HG02852 (cell line): ENCODE data around the gene NIN.
A peak's percentile ranks its signal among the peaks of the same experiment; 100 is the strongest.

Experiments
- ATAC-seq: cut with Tn5 transposase; IDR thresholded peaks from one replicate; pipeline ENCODE4 v1.9.1; 2021; ENCODE audit warnings: mild to moderate bottlenecking, moderate library complexity; ENCODE audit not compliant: unreplicated experiment

NIN gene

DNA sequence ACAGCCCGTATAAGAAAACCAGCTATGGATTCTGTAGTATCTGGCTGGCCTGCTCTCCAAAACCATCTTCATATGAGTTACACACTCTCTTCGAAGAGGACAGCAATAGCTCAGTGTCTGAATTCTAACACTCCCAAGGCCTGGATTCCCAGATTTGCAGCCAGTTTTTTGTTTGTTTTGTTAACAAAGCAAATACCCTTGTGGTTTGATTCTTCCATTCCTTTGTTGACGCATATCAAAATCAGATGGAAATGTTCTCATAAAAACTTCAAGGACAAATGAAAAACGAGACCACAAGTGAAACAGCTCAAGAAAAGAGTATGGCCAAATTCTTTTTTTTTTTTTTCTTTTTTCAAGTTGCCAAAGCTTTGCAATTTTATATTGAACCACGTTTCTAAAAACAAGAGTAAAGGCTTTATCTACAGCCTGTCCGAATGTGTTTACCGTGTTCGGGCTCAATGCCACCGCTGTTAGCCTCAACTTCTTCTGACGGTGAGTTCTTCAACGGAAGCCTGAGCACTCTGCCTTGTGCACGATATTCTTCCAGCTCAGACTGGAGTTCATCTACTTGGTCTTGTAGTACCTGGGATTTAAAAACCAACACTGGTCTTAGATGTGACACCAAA, 67.5 kb downstream of the NIN start:
- ATAC-seq, result no peak

GRCh38 chr14:50762931-50763300, 68.0 kb downstream of the NIN start:
- no peak for ATAC-seq

- ATAC-seq, result peak; percentile 94
These were observed 68.7 kb downstream of the NIN start for GRCh38 chr14:50762001-50762930.

GRCh38 chr14:50759800-50760543, 71.0 kb downstream of the NIN start:
- ATAC-seq, result no peak

DNA sequence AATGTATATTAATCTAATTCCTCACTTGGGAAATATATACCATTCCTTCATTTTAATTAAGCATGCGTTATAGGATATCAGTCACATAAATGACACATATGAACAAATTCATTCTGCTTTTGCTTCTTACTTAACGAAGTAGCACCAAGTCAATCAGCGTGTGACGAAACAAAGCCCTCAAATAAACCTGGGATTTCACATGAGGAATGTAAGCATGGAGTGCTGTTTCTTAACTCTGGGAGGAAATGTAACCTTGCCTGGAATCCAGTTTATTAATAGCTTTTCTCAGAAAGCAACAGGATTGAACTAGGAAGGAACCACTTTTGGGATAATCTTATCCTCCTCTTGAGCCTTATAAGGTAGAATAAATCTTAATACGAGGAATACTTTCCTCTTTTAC, 72.0 kb downstream of the NIN start:
- no peak for ATAC-seq

- ATAC-seq, result no peak
These were observed 72.7 kb downstream of the NIN start for GRCh38 chr14:50758305-50758704.

DNA sequence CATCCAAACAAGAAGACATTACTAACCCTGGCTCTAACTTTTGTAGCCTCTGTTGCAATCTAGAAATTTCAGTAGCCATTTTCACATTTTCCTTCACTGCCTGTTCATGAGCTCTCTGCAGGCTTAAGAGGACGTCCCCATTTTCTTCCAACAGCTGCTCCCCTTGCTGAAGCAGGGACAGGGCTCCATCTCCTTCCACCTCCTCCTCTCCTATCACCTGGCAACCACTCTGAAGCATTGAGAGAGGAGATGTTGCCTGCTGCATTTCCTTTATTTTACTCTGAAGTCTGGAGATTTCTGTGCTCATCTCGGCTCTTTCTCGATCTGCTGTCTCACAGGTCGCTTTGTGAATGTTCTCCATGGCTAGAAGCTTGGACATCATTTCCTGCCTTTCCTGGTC, 73.3 kb downstream of the NIN start:
- ATAC-seq, result no peak

GRCh38 chr14:50756300-50756699, 74.7 kb downstream of the NIN start:
- ATAC-seq, result no peak

DNA sequence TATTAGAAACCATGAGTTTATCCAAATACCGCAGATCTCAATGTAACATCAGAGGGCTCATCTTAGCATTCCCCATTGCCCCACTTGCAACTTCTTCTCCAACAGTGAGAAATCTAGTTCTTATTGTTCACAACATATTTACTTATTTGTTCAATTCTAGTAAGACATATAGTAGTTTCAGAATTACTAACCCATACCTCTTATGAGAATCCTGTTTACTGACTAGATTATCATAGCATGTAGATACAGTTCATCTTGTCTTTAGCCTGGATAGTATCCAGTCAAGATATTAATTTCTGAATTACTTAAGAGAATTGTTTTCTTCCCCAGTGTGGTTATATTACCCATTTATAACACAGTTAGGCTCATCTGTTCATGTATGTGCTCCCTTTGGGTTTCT, 80.6 kb downstream of the NIN start:
- no peak for ATAC-seq

- no peak for ATAC-seq
These were observed 85.4 kb downstream of the NIN start for GRCh38 chr14:50745401-50746058.

DNA sequence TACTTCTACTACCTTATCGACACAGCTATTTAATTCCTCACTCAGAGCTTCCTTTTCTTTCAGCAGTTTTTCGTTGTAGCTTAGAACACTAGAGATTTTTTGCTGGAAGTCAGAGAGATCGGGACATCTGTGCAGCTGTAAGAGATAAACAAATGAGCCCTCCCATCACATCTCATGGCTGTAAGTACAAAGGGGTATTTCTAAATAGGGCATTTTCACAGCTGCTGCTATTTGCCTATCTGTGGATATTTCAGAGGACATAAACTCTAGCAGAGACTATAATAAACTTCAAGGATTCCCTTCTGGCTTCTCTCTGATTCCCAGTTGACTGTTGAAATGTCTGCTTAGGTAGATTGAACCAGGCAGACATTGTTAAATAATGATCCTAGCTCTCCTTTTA, 86.7 kb downstream of the NIN start:
- no peak for ATAC-seq

- ATAC-seq, result no peak
These were observed 89.4 kb downstream of the NIN start for GRCh38 chr14:50741567-50741966.

- ATAC-seq, result no peak
These were observed 90.1 kb downstream of the NIN start for GRCh38 chr14:50740856-50741255.

- no peak for ATAC-seq
These were observed 91.8 kb downstream of the NIN start for GRCh38 chr14:50739186-50739585.

DNA sequence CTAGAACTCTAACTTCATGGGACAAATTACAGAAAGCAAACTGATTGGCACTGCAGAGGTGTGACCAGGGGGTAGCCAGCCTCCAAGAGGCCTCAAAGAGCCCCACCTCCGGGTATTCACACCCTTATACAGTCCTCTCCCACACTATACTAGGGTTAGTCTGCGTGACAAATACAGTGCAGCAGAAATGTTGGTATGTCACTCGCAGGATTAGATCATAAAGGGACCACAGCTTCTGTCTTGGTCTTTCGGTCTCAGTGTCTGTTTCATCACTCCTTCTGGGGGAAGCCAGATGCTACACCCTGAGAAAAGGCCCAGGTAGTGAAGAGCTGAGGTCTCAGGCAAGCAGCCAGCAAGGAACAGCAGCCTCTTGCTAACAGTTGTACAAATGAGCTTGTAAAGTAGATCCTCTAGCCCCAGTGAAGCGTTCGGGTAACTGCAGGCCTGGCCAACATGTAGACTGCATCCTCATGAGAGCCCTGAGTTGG, 94.0 kb downstream of the NIN start:
- ATAC-seq, result peak; percentile 89

DNA sequence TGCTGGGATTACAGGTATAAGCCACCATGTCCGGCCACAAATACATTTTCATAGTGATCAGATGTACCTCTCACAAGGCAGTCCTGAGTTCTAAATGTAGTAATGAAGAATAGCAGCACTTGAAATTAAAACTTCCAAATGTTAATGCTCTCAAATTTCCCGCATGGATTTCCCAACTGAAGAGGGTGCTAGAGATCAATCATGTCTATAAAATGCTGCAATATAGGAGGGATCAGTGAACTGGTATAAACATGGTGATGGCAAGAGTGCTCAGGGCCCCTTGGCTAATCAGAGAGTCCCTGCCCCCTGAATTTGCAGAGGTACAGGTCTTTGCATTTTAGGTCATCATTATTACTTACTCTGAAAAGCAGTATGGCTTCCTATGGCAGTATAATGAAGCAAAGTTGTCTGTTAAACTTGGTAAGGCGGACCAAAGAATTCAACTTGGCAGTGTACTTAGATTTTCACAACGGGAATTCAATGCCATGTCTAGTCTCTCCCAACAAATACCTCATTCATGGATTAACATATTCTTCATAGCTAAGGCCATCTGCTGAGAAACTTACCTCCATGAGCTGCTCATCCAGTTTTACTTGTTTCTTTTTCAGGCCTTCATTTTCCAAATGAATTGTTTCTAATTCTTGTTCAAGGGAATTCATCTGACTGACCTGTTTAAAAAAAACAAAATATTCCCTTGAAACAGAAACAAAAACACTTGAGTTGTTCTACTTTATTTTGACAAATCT, 95.8 kb downstream of the NIN start:
- ATAC-seq, result no peak

DNA sequence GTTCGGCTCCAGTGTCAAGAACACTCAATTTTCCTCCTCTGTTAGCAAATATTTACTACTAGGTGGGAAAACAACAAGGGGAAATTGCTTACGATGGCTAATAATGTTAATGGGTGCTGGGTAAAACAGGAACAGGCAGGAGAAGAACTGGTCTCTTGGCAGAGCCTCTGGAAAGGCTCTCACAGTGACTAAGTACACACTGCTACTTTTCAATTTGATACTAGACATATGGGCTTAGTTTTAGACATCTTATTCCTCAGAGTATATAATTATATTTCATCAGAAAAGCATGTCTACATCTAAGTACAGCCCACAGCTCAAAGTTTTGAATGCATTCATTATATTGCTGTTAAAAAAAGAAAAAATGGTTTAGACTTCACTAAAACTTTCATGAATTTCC, 97.5 kb downstream of the NIN start:
- ATAC-seq, result no peak

DNA sequence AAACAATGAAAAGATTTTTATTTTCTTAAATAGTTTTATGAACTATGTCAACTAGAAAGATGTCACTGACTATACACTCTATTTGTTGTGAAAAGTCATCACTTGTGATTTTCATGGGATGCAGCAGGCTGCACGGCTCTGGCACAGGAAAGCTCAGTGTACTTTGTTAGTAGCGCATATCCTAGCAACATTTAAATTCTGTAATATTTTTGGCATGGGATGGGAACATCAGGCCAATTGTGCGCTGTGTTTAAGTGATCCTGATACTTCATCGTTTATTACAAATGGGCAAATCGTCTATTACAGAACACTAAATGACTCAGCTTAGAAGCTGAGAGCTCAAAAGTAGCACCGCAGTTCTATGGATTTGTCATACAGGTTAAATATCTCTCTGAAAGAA, 102.1 kb downstream of the NIN start:
- no peak for ATAC-seq

- peak; percentile 44 for ATAC-seq
These were observed 104.4 kb downstream of the NIN start for GRCh38 chr14:50726372-50727107.

DNA sequence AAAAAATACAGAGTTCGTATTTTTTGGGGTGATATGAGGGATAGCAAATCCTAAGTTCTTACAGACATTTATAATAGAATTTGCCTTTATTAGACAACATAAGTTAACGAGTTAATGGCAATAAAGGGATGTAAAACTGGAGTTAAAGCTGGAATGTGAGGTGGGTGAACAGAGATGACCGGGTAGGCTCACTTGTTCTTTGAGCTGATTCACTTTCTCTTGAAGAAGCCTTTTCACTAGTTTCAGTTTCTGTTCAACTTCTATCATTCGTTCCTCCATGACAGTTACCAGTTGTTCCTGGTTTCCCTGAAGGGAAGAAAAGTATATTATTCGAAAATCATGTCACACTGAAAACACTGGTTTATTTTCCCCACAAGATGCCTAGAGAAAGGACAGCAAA, 105.2 kb downstream of the NIN start:
- ATAC-seq, result no peak
